SK-N-SH (cell line): ENCODE measurements around the gene ACAP3. TPM values are rescaled to one million over a fixed set of nuclear protein-coding genes. Genes with fewer than 3 reads are reported as not detected.

Experiments
- CTCF ChIA-PET: fragments of 300-600, 350-600 bp; formaldehyde crosslinking; extraction: SDS; loops from one replicate; lab custom pipeline; 2021; lab: Yijun Ruan, JAX
- POLR2A ChIA-PET: fragments of 350-600 bp; sonication (Branson Sonifier 250); formaldehyde crosslinking; extraction: SDS; loops from one replicate; lab custom pipeline; 2020; ENCODE audit warnings: antibody characterized with exemption, inconsistent platforms; lab: Yijun Ruan, JAX
- DNase-seq: peaks from one replicate; pipeline ENCODE4 v3.0.0; 2012
- H2AFZ ChIP-seq: fragments of 200-600 bp; sonication (generic); 2 replicates; pipeline ENCODE4 v1.8.1; 2016; ENCODE audit warnings: antibody characterized with exemption, mild to moderate bottlenecking, low read depth
- H3F3A ChIP-seq: fragments of 200-600 bp; sonication (generic); replicated peaks from 2 replicates; pipeline ENCODE3; 2016; ENCODE audit warnings: antibody characterized with exemption, mild to moderate bottlenecking; ENCODE audit not compliant: insufficient read depth
- H3K27ac ChIP-seq, 2 experiments: fragments of 200-500 bp in 1 of 2; fragments of 200-600 bp in 1 of 2; sonication (Bioruptor generic) in 1 of 2; sonication (generic), shearing (Covaris generic) in 1 of 2; 2 replicates each; pipeline versions ENCODE4 v1.5.1 to v1.6.1; 2014 to 2016; ENCODE audit warnings: low read depth in 2 of 2, inconsistent platforms in 1 of 2, low read length in 1 of 2, mild to moderate bottlenecking in 1 of 2, mixed read lengths in 1 of 2
- H3K27me3 ChIP-seq: fragments of 200-600 bp; sonication (generic), shearing (Covaris generic); 2 replicates; pipeline ENCODE4 v1.6.1; 2016; ENCODE audit warnings: mixed run types; ENCODE audit not compliant: insufficient read depth
- H3K36me3 ChIP-seq, 2 experiments: fragments of 200-500 bp in 1 of 2; fragments of 200-600 bp in 1 of 2; sonication (Bioruptor generic) in 1 of 2; sonication (generic) in 1 of 2; replicated peaks in 1 of 2; 2 replicates each; pipeline versions ENCODE3 to v1.5.1; 2014 to 2016; ENCODE audit warnings: low read length in 1 of 2, mild to moderate bottlenecking in 1 of 2; ENCODE audit not compliant: insufficient read depth in 2 of 2, control insufficient read depth in 1 of 2
- H3K4me1 ChIP-seq, 2 experiments: fragments of 200-500 bp in 1 of 2; fragments of 200-600 bp in 1 of 2; sonication (Bioruptor generic) in 1 of 2; sonication (generic), shearing (Covaris generic) in 1 of 2; 2 replicates each; pipeline versions ENCODE4 v1.5.1 to v1.6.1; 2014 to 2016; ENCODE audit warnings: low read depth in 1 of 2, low read length in 1 of 2, mixed run types in 1 of 2; ENCODE audit not compliant: insufficient read depth in 2 of 2, control insufficient read depth in 1 of 2
- H3K4me2 ChIP-seq: fragments of 200-600 bp; sonication (generic), shearing (Covaris generic); 2 replicates; pipeline ENCODE4 v1.6.1; 2017; ENCODE audit warnings: mixed run types
- H3K4me3 ChIP-seq, 2 experiments: fragments of 200-500 bp in 1 of 2; fragments of 200-600 bp in 1 of 2; sonication (Bioruptor generic) in 1 of 2; sonication (generic), shearing (Covaris generic) in 1 of 2; 2 replicates each; pipeline versions ENCODE4 v1.5.1 to v1.8.1; 2014 to 2016; ENCODE audit warnings: low read depth in 2 of 2, inconsistent platforms in 1 of 2, low read length in 1 of 2, mild to moderate bottlenecking in 1 of 2, mixed read lengths in 1 of 2, moderate library complexity in 1 of 2
- H3K79me2 ChIP-seq: fragments of 200-600 bp; sonication (generic); 2 replicates; pipeline ENCODE4 v1.8.1; 2017; ENCODE audit warnings: mild to moderate bottlenecking; ENCODE audit not compliant: insufficient read depth
- H3K9ac ChIP-seq: fragments of 200-600 bp; sonication (generic); 2 replicates; pipeline ENCODE4 v1.6.1; 2017; ENCODE audit warnings: mixed run types
- H3K9me2 ChIP-seq: fragments of 200-600 bp; sonication (generic); 2 replicates; pipeline ENCODE4 v1.6.1; 2017; ENCODE audit warnings: mixed run types
- H3K9me3 ChIP-seq: fragments of 200-600 bp; sonication (generic); 2 replicates; pipeline ENCODE4 v1.6.1; 2017; ENCODE audit warnings: mixed run types, mild to moderate bottlenecking, moderate library complexity
- H4K20me1 ChIP-seq: fragments of 200-600 bp; sonication (generic); 2 replicates; pipeline ENCODE4 v1.6.1; 2017; ENCODE audit warnings: mild to moderate bottlenecking, mixed run types; ENCODE audit not compliant: insufficient read depth
- EP300 ChIP-seq, 2 experiments: IDR thresholded peaks; 2 replicates each; pipeline versions ENCODE4 v1.4.0 to v1.6.1; 2012; ENCODE audit warnings: borderline replicate concordance in 1 of 2, low read depth in 1 of 2, low read length in 1 of 2
- EZH2phosphoT487 ChIP-seq: fragments of 200-600 bp; sonication (generic); IDR thresholded peaks from 2 replicates; pipeline ENCODE4 v1.6.1; 2017; ENCODE audit warnings: low read depth, mixed run types, mild to moderate bottlenecking, antibody characterized with exemption, moderate library complexity, borderline replicate concordance
- FOXM1 ChIP-seq: IDR thresholded peaks from 2 replicates; pipeline ENCODE4 v1.4.0; 2012; ENCODE audit warnings: low read depth, mild to moderate bottlenecking
- GABPA ChIP-seq: IDR thresholded peaks from 2 replicates; pipeline ENCODE4 v1.4.0; 2012; ENCODE audit warnings: low read depth, mild to moderate bottlenecking
- MXI1 ChIP-seq: IDR thresholded peaks from 2 replicates; pipeline ENCODE4 v1.6.1; 2012; ENCODE audit warnings: mild to moderate bottlenecking, low read depth, low read length, improper control_type of control experiment
- NFIC ChIP-seq: IDR thresholded peaks from 2 replicates; pipeline ENCODE4 v1.4.0; 2012; ENCODE audit warnings: borderline replicate concordance
- NRF1 ChIP-seq: IDR thresholded peaks from 2 replicates; pipeline ENCODE4 v1.6.1; 2012; ENCODE audit warnings: low read depth, mild to moderate bottlenecking, low read length
- RCOR1 ChIP-seq: fragments of 150-350 bp; IDR thresholded peaks from 2 replicates; pipeline ENCODE4 v1.6.1; 2017; ENCODE audit warnings: antibody characterized with exemption, low read length
- RFX5 ChIP-seq: IDR thresholded peaks from 2 replicates; pipeline ENCODE4 v1.6.1; 2012; ENCODE audit warnings: mild to moderate bottlenecking, improper control_type of control experiment, low read length
- RXRA ChIP-seq: IDR thresholded peaks from 2 replicates; pipeline ENCODE4 v1.4.0; 2012; ENCODE audit warnings: low read depth, mild to moderate bottlenecking, borderline replicate concordance
- SIN3A ChIP-seq: IDR thresholded peaks from 2 replicates; pipeline ENCODE4 v1.6.1; 2012; ENCODE audit warnings: low read depth, mild to moderate bottlenecking, low read length, moderate library complexity, borderline replicate concordance
- SMC3 ChIP-seq: IDR thresholded peaks from 2 replicates; pipeline ENCODE4 v1.6.1; 2012; ENCODE audit warnings: low read depth, low read length, improper control_type of control experiment
- TCF12 ChIP-seq: IDR thresholded peaks from 2 replicates; pipeline ENCODE4 v1.4.0; 2012
- USF2 ChIP-seq: fragments of 150-350 bp; IDR thresholded peaks from 2 replicates; pipeline ENCODE4 v1.6.1; 2017; ENCODE audit warnings: antibody characterized with exemption, low read length, low read depth, borderline replicate concordance
- WGBS: methylation state at CpG from one replicate; pipeline ENCODE4 v1.1.6; 2017; ENCODE audit warnings: low lambda C conversion rate; 5-methylcytosine and 5-hydroxymethylcytosine counted together
- polyA plus RNA-seq, 3 experiments: library from polyadenylated mRNA; depleted of rRNA; stranded (reverse); fragments of >200 nt; gene quantifications; 2 replicates each; pipeline ENCODE4 v1.2.3, GENCODE V29; 2012
- TF ChIP-seq, protein P1 (sequence below): IDR thresholded peaks from 2 replicates; pipeline ENCODE4 v1.4.0; 2012; ENCODE audit warnings: low read depth, borderline replicate concordance
- TF ChIP-seq, protein P2 (sequence below): fragments of 200-600 bp; sonication (generic); IDR thresholded peaks from 2 replicates; pipeline ENCODE4 v1.6.1; 2017; ENCODE audit warnings: antibody characterized with exemption, mild to moderate bottlenecking, moderate library complexity
- TF ChIP-seq, protein P3 (sequence below): fragments of 150-350 bp; IDR thresholded peaks from 2 replicates; pipeline ENCODE4 v1.6.1; 2016; ENCODE audit warnings: mild to moderate bottlenecking, low read depth, low read length

The ACAP3 gene
- polyA plus RNA-seq, 1 of the 3 experiments (the other 2 are of a cell fraction), result 51.7 TPM

DNA sequence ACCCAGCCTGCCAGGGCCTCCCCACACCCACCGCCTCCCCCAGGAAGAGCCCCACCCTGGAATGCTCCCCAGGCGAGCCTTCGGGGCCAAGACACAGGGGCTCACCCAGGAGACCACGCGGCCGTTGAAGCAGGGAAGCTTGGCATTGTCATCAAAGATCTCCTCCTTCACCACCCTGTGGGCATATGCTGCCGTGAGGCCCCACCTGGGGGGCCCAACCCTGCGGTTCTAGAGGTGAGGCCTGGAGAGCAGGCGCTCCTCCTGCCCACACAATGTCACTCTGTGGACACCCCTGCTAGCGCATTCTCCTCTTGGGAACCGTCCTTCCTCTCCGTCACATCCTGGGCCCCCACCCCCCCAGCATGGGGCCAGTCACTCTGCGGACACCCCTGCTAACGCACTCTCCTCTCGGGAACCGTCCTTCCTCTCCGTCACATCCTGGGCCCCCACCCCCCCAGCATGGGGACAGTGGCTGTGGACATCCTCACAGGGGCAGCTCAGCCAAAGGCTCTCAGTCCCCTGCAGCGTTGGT, 34.9 kb upstream of the ACAP3 start:
- CTCF ChIA-PET, result interaction anchor here (1.0 to 4.8 kb wide), 4 partner anchors 7 to 33 kb away, joined by 3 to 34 read pairs (median 10); partner anchors contain the start of gene TAS1R3
- no peak overlapping the region for H3K9ac ChIP-seq
- peaks cover 0 to 12% of the 10 kb centered on the region in 2 experiments; a peak in 1 of 4 replicates for H3K4me1 ChIP-seq
- peaks cover 45% of the 10 kb centered on the region for H4K20me1 ChIP-seq
- H3F3A ChIP-seq, result no peaks in the 10 kb centered on the region
- no peak for DNase-seq
- H2AFZ ChIP-seq, result no peak overlapping the region
- H3K4me3 ChIP-seq, result no peak overlapping the region
- H3K9me2 ChIP-seq, result no peaks in the 10 kb centered on the region
- peaks cover 35% of the 10 kb centered on the region for H3K79me2 ChIP-seq
- no peak overlapping the region for H3K4me2 ChIP-seq
- no peak overlapping the region for H3K27ac ChIP-seq
- H3K27me3 ChIP-seq, result no peaks in the 10 kb centered on the region
- WGBS, result 96% methylated on average over 10 of the region's 18 CpGs
- H3K36me3 ChIP-seq, result peaks cover 0 to 15% of the 10 kb centered on the region in 2 experiments
- POLR2A ChIA-PET, result no interaction called here
- TF ChIP-seq, protein P1, sequence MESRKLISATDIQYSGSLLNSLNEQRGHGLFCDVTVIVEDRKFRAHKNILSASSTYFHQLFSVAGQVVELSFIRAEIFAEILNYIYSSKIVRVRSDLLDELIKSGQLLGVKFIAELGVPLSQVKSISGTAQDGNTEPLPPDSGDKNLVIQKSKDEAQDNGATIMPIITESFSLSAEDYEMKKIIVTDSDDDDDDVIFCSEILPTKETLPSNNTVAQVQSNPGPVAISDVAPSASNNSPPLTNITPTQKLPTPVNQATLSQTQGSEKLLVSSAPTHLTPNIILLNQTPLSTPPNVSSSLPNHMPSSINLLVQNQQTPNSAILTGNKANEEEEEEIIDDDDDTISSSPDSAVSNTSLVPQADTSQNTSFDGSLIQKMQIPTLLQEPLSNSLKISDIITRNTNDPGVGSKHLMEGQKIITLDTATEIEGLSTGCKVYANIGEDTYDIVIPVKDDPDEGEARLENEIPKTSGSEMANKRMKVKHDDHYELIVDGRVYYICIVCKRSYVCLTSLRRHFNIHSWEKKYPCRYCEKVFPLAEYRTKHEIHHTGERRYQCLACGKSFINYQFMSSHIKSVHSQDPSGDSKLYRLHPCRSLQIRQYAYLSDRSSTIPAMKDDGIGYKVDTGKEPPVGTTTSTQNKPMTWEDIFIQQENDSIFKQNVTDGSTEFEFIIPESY, result no peak
- TF ChIP-seq NRF1 (no peak), EP300 (IDR thresholded peaks at IDR 0.05; ENCODE audit: borderline replicate concordance in 1 of 2, low read depth in 1 of 2, low read length in 1 of 2) (no peak), SIN3A (no peak), TCF12 (no peak), GABPA (no peak), SMC3 (no peak), RXRA (no peak), RCOR1 (no peak), FOXM1 (no peak), RFX5 (no peak), USF2 (no peak), MXI1 (no peak), EZH2phosphoT487 (no peak), NFIC (no peak)
- TF ChIP-seq, protein P2, sequence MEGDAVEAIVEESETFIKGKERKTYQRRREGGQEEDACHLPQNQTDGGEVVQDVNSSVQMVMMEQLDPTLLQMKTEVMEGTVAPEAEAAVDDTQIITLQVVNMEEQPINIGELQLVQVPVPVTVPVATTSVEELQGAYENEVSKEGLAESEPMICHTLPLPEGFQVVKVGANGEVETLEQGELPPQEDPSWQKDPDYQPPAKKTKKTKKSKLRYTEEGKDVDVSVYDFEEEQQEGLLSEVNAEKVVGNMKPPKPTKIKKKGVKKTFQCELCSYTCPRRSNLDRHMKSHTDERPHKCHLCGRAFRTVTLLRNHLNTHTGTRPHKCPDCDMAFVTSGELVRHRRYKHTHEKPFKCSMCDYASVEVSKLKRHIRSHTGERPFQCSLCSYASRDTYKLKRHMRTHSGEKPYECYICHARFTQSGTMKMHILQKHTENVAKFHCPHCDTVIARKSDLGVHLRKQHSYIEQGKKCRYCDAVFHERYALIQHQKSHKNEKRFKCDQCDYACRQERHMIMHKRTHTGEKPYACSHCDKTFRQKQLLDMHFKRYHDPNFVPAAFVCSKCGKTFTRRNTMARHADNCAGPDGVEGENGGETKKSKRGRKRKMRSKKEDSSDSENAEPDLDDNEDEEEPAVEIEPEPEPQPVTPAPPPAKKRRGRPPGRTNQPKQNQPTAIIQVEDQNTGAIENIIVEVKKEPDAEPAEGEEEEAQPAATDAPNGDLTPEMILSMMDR, result no peak
- TF ChIP-seq, protein P3, sequence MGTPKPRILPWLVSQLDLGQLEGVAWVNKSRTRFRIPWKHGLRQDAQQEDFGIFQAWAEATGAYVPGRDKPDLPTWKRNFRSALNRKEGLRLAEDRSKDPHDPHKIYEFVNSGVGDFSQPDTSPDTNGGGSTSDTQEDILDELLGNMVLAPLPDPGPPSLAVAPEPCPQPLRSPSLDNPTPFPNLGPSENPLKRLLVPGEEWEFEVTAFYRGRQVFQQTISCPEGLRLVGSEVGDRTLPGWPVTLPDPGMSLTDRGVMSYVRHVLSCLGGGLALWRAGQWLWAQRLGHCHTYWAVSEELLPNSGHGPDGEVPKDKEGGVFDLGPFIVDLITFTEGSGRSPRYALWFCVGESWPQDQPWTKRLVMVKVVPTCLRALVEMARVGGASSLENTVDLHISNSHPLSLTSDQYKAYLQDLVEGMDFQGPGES, result no peak
- H3K9me3 ChIP-seq, result no peaks in the 10 kb centered on the region
